Psoas muscle (tissue), 8 donors: ENCODE data around the gene PCDHA1. TPM values are rescaled to one million over a fixed set of nuclear protein-coding genes. Genes with fewer than 3 reads are reported as not detected.
A peak's percentile ranks its signal among the peaks of the same experiment; 100 is the strongest.

Experiments used
- ATAC-seq, 4 donors: fragments of 200-7000 bp; cut with Tn5 transposase; one replicate each; pipeline ENCODE4 v1.9.1; 2020; ENCODE audit warnings: moderate library complexity in 3 of 4, mild to moderate bottlenecking in 2 of 4
- DNase-seq, 2 donors: peaks; one replicate each; pipeline ENCODE4 v3.0.0-alpha.2; 2020
- H3K27ac ChIP-seq: fragments of 200-600 bp; one replicate; pipeline ENCODE4 v1.8.0; 2022
- H3K27me3 ChIP-seq, 3 donors: fragments of 200-600 bp in 1 of 3; one replicate each; pipeline versions ENCODE4 v1.6.1 to v1.8.0; 2013 to 2022; ENCODE audit warnings: low read length in 2 of 3, mild to moderate bottlenecking in 2 of 3, moderate library complexity in 1 of 3; ENCODE audit not compliant: insufficient read depth in 3 of 3
- H3K36me3 ChIP-seq, 2 donors: fragments of 200-600 bp in 1 of 2; one replicate each; pipeline versions ENCODE4 v1.6.1 to v1.8.0; 2013 to 2022; ENCODE audit warnings: low read depth in 1 of 2, mild to moderate bottlenecking in 1 of 2, moderate library complexity in 1 of 2; ENCODE audit not compliant: insufficient read depth in 1 of 2
- H3K4me1 ChIP-seq: fragments of 200-600 bp; one replicate; pipeline ENCODE4 v1.8.0; 2022
- H3K4me3 ChIP-seq: fragments of 200-600 bp; one replicate; pipeline ENCODE4 v1.8.0; 2022; ENCODE audit warnings: mild to moderate bottlenecking
- H3K9me3 ChIP-seq: fragments of 200-600 bp; one replicate; pipeline ENCODE4 v1.8.0; 2022
- CTCF ChIP-seq: fragments of 200-600 bp; IDR thresholded peaks from one replicate; pipeline ENCODE4 v1.8.0; 2022; ENCODE audit warnings: antibody characterized with exemption
- WGBS, 3 donors: extraction: QIAGEN DNeasy Blood & Tissue Kit; methylation state at CpG; one replicate each; pipeline versions ENCODE4 v1.1.6 to v1.1.7; 2013; 5-methylcytosine and 5-hydroxymethylcytosine counted together
- intact Hi-C, 2 donors: fragments of 100-400 bp; cut with DNase I; formaldehyde crosslinking; loops; one replicate each; pipeline versions ENCODE4 v1.11.0 to v1.14.2; 2022
- polyA plus RNA-seq, 3 donors: library from polyadenylated mRNA; stranded (reverse); fragments of 200-250 nt; gene quantifications; one replicate each; pipeline ENCODE4 v1.2.3, GENCODE V29; 2013
- total RNA-seq, 4 donors: library from RNA; stranded (reverse); fragmentation: NEBNext Ultra II Directional in 2 of 4; extraction: Animal tissue kit (Norgen Biotek cat#: 25700) in 2 of 4; gene quantifications; one replicate each; pipeline versions ENCODE4 v1.2.1 to v1.2.4, GENCODE V29; 2021 to 2023
- donor health status: healthy with polysubstance abuse.
- donor health status: DM: no; HTN: no; CAD: no; lungs with moderate emphysema.
- donor health status: Bipolar disorder and iron deficiency.
- donor health status: healthy.
- donor health status: DM: yes; HTN: yes; CAD: no.
- donor health status: DM: no; HTN: no; CAD: no.
- donor health status: DM: no; HTN: no; CAD: no.
- donor health status: DM: yes; HTN: yes; CAD: no.

PCDHA1 gene
- total and polyA plus RNA-seq, 7 donors = 0.10 TPM; not detected in 6

GRCh38 chr5:140925806-140926442 lies 140.0 kb downstream of the PCDHA1 start, which contains the start of gene PCDHAC1:
Gene PCDHAC1 (plus strand): TSS chr5:140926299. CDS start chr5:140926893, 594 bp downstream.
- no peak for DNase-seq
- H3K4me3 ChIP-seq = peak within 1 kb of the TSS; percentile 59

DNA sequence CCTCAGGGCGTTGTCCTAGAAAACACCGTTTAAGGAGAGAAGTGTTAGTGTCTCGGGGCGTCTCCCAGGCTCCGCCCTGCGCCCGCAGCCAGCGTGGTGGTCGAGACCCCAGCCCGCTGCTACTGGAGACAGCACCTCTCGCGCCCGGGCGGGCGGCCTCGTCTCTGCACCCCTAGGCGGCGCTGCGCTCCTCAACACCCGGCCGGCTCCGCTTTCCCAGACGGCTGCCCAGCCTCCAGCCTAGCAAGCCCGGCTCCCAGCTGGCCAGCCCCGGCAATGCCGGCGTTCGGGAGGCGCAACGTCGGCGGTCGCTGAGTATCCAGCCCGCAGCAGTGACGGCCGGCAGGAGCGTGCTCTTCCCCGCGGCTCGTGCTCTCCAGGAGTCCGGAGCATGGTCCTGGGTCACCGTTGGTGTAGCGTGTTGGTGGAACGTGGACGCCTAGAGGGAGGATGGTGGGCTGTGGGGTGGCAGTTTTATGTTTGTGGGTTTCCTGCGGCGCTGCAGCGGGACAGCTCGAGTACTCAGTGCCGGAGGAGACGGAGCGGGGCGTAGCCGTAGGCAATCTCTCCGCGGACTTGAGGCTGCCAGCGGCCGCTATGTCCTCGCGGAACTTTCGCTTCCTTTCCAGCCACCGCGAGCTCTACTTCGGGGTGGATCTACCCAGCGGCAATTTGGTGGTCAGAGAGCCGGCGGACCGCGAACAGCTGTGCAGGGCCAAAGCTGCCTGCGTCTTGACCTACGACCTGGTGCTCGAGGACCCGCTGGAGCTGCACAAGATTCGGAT lies 140.7 kb downstream of the PCDHA1 start:
- no peak overlapping the region for H3K27ac ChIP-seq
- H3K36me3 ChIP-seq = no peaks in the 10 kb centered on the region
- H3K4me1 ChIP-seq = no peaks in the 10 kb centered on the region
- intact Hi-C loops = no loop called here
- no peaks in the 10 kb centered on the region for H3K9me3 ChIP-seq
- peak; percentile 72 to 80 for DNase-seq
- 1% methylated on average over 73 to 74 of the region's 74 CpGs for WGBS, 3 donors
- H3K27me3 ChIP-seq = peaks cover 5 to 55% (median 13%) of the 10 kb centered on the region in 3 donors
- peak in 3 of 4 donors; percentile 61 to 78 (median 65) for ATAC-seq
- TF ChIP-seq CTCF = peak; percentile 59
- H3K4me3 ChIP-seq = peak overlapping the region; percentile 59

More at GRCh38 chr5:140925806-140926442, 140.0 kb downstream of the PCDHA1 start, which contains the start of gene PCDHAC1:
- intact Hi-C loops = no loop called here
- H3K27me3 ChIP-seq = peaks cover 6 to 55% (median 13%) of the 10 kb centered on the region in 3 donors
- no peaks in the 10 kb centered on the region for H3K4me1 ChIP-seq
- H3K36me3 ChIP-seq = no peaks in the 10 kb centered on the region
- no peak for TF ChIP-seq CTCF
- no peaks in the 10 kb centered on the region for H3K9me3 ChIP-seq
- ATAC-seq = peak in 3 of 4 donors; percentile 13 to 17 (median 13)
- WGBS, 3 donors = 1 to 2% (median 1%) methylated on average over 41 of the region's 41 CpGs
- no peak within 1 kb of the TSS for H3K27ac ChIP-seq

DNA sequence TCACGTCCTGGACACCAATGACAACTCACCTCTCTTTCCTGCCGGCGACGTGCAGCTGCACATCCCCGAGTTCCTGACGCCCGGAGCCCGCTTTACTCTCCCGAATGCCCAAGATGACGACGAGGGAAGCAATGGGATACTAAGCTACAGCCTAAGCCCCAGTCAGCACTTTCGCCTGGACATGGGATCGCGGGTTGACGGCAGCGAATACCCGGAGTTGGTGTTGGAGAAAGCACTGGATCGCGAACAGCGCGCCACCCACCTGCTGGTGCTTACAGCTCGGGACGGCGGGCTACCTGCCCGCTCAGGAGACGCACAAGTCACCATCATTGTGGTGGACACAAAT lies 141.3 kb downstream of the PCDHA1 start:
- 4 to 5% (median 5%) methylated on average over 26 of the region's 26 CpGs for WGBS, 3 donors
- Histone ChIP-seq H3K27me3 (peaks cover 5 to 55% (median 13%) of the 10 kb centered on the region in 3 donors), H3K4me1 (no peaks in the 10 kb centered on the region), H3K9me3 (no peaks in the 10 kb centered on the region), H3K4me3 (peak overlapping the region; percentile 59), H3K36me3 (no peaks in the 10 kb centered on the region), H3K27ac (no peak overlapping the region)
- DNase-seq (no peak), ATAC-seq (no peak)
- no peak for TF ChIP-seq CTCF
- intact Hi-C loops = no loop called here

DNA sequence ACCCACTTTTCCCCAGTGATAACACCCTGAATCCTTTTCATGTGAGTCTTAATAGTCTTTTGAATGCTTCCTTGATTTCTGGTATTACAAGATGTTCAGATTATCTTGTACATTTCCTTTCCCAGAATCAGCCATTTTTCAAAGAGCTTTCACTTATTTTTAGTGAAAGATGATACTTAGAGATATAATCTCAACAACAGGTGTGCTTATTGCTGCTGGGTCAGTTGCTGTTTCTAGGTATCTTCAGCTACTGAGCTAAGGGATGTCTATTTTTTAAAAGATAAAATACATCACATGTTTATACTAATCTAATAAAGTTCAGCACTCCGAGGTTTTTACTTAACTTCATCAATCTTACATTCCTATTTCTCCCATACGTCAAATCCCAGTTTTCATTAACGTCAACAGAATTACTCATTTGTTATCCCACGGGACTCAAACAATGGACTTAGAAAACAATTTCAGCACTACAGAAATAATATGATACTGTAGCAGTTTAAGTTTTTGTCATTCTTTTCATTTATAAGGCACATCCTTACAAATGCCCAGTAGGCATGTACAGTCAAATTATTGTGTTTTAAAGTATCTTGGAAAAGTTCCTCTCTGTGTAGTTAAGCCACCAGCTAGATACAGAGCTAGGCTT lies 149.1 kb downstream of the PCDHA1 start:
- no peaks in the 10 kb centered on the region for H3K36me3 ChIP-seq
- H3K4me1 ChIP-seq = no peaks in the 10 kb centered on the region
- ATAC-seq (no peak), DNase-seq (no peak)
- no peak for TF ChIP-seq CTCF
- no peak overlapping the region for H3K4me3 ChIP-seq
- no peaks in the 10 kb centered on the region for H3K27me3 ChIP-seq
- H3K27ac ChIP-seq = no peak overlapping the region
- intact Hi-C loops = no loop called here
- H3K9me3 ChIP-seq = no peaks in the 10 kb centered on the region
- 68 to 76% (median 72%) methylated on average over 4 of the region's 4 CpGs for WGBS, 3 donors
